Measurements from ENCODE around the gene DPM2.

GRCh38 chr9:127985011-127985410 is 47.4 kb upstream of the DPM2 start:
- no peak for TF ChIP-seq CTCF (IDR thresholded peaks at IDR 0.05)
- TF ChIP-seq POLR2A (IDR thresholded peaks at IDR 0.05) = no peak

Measured in body of pancreas (tissue), 4 donors.